Measurements from ENCODE around the gene RASGRF2.
"Not testable (repeated sequence)": the region's sequence is repeated elsewhere in the genome, so short reads cannot be mapped to it uniquely, and the experiment has no call there.

Gene RASGRF2

DNA sequence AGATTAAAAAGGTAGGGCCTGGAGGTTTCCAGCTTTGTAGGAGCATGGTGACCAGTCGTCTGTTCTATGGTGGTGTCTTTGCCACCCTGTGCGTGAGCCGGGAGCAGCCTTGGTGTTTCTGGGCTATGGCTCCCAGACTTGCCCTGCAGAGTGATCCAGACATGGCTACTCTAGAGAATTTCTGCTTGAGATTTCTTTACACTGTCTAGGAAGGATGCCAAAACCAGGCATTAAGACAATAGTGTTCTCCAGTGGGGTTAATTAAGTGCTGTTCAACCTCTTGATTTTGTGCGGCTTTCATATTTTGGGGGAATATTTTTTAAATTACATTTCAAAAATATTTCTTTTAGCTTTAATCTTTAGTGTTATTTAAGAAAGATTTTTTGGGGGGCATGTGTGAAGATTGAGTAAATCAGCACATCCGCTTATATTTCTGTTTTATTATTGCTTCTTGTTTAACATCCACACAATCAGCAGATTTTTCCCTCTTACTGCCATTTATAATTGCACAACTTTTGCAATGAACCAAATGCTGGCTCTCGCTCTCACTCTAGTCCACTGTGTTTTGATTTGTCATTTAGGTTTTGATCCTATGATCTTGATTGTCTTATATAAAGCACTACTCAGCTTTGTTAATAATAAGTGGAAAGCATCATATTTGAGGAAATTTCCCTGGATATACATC lies 110.5 kb downstream of the RASGRF2 start:
- no peak for DNase-seq

DNA sequence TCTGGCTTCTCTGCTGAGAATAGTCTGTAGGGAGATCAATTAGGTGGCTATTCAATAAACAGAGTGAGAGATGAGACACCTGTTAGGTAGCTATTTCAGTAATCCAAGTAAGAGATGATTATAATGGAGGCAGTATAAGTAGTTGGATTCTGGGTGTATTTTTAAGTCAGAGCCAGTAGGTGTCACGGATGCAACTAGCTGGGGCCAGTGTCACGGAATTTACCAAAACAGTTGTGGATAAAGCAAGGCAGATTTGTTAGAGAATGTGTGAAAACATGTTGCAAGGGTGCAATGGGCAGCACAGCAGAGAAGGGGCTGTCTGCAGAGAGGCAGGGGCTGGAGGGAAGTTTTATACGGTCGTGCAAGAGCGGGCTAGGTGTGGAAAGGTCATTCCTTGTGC lies 114.9 kb downstream of the RASGRF2 start:
- DNase-seq = no peak

DNA sequence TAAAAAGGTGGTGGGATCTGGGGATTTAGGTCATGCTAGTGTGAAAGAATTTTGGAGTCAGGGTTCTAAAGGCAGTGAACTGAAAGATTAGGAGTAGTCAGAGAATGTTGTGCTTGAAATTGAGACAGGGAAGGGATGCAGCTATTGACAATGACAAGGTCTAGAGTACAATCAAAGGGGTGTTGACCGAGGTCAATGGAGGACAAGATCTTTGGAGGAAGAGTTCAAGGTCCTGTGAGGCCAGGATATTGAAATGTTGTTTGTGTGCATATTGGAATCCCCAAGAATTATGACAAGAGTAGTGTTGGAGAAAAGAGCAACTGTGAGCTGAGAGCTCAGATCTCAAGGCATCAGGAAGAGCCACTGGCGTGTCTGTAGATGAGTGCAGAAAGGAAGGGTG lies 116.9 kb downstream of the RASGRF2 start:
- no peak for DNase-seq

DNA sequence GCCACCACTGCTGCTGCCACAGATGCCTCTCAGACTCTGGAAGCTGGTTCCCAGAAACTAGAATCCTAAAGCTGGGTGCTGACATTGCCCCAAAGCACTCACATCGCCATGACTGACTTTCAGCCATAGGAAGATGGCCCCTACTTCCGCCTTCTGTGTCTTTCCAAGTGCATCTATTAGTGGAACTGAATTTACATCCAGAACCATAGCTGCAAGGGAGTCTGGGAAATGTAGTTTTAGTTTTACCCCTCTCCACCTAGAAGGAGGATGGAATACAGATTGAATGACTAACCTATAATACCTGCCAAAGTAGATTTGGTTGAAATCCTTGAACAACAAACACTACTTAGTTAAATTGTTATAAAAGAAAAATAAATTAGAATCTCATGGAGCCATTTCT lies 118.8 kb downstream of the RASGRF2 start:
- DNase-seq = no peak

DNA sequence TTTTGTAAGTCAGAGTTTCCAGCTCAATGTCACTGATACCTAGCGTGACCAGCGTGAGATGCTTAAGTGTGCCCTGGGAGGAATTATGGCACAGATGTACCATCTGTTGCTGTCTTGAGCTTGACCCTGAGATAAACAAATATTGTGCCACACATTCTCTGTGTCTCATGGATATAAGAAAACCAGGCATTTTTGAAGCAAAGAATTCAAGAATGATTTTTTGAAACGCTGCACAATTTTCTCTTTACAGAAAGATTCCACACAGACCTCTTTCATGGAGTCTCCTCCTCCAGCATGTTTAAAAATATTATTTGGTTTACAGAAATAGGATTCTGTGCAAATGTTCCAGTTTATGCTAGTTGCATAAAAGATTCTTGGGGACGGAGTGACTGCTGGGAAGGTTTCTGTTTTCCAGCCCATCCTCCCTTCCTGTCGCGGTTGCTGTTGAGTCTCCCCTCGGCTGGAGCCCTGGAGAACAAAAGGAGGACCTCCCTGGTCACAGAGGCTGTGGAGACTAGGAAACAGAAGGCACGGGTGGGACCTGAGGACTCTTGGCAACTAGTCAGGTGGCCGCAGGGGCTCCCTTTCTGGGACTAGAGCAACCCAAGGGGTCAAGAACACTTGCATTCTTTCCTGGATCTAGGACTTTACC lies 120.8 kb downstream of the RASGRF2 start:
- DNase-seq = peak in 17 of 56 donors; percentile 5 to 65 (median 37)

DNA sequence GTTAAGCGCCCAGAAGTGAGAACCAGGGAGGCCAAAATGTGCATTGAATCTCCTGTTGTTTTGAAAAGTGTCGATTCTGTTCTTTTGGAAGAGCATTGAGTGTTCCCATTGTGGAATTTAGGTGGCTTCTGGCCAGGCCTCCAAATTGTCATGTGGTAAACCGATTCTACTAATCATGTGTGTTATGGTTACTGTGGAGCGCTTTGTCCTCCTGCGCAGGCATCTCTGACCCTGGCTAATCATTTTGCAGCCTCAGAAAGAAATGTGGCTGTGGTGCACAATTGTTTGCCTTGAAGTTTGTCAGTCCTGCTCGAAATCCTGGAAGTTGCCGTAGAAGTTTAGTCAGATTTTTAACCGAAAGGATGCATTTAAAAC lies 121.3 kb downstream of the RASGRF2 start:
- peak in 28 of 56 donors; percentile 6 to 66 (median 39) for DNase-seq

DNA sequence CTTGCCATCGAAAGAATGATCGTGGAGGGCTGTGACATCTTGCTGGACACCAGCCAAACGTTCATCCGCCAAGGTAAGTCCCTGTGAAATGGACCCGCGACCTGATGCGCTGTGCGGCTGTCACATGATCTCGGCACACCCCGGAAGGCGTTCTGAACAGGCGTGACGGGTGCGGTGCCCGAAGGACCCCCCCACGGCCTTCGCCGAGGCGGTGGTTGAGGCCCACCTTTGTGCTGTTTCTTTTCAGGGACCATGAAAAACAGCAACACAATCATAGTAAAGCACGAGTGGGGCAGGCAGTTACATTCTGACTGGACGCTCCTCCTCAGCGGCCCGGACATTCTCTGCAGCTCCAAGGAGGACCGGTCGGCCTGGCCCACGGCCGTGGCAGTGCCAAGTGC lies 126.7 kb downstream of the RASGRF2 start:
- no peak for DNase-seq

DNA sequence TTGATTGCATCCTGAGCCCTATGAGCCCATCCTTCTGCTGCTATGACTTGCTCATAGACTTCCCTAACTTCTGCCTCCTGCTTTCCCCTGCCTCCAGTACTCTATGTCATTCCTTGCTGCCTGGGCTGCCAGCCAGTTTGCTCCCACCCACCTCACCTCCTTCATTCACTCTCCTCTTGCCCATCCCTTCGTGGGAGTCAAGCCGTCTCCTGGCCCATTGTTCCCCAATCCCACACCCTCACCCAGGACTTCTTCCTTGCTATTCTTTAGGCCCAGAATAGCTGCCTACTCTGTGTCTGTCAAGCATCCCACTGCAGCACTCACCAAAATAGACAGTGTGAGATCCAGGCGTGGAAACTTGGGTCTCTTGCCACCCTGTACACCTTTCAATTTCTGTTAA lies 131.0 kb downstream of the RASGRF2 start:
- DNase-seq = peak in 4 of 56 donors; percentile 3 to 29 (median 12)

DNA sequence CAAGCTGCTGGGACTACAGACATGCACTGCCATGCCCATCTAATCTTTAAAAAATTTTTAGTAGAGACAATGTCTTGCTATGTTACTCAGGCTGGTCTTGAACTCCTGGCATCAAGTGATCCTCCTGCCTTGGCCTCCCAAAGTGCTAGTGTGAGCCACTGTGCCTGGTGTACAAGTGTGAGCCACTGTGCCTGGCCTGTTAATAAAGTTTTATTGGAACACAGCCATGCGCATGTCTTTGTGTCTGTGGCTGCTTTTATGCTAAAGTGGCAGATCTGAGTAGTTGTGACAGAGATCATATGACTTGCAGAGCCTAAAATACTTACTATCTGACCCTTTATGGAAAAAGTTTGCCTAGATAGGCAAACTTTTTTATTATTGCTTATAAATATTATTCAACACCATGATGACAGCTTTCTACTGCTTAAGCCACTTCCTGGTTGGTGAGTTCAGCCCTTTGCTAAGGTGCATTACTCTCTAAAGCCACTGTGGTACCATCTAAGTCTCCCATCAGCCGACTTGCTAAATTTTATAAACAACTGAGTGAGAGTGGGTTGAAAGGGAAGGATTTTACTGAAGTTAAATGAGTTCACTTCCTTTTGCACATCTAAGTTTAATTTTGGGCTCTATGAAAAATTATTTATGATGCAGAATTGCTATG lies 133.5 kb downstream of the RASGRF2 start:
- no peak for DNase-seq

DNA sequence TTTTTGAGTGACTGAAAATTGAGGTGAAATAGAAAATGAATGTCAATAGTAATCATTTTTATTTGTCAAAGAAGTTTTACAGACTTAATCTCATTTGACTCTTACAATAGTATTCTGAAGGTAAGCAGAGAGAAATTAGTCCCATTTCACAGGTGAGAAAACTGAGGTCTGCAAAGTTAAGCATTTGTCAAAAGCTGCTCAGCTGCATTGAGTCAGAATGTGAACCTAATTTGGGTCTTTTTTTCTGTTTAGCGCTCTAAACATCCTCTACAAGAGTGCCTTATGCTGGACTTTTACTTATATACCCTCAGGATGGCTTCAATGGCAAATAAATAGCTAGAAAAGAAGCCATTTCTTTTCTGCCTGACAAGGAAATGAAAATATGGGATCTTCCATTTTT lies 135.7 kb downstream of the RASGRF2 start:
- DNase-seq = no peak

DNA sequence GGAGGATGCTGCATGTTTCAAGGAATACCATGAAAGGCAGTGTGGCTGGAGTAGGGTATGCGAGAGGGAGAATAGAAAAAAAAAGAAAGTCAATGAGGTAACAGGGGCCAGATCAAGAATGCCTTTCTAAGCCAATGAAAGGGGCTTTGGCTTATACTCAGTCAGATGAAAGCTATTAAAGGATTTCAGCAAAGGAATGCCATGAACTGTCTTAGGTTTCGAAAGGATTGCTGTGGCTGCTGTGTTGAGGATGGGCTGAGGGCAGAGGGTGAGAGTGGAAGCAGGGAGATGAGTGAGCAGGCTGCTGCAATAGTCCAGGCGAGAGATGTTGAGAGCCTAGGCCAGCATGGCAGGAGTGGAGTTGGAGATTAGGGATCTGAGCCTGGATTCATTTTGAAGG lies 137.6 kb downstream of the RASGRF2 start:
- no peak for DNase-seq

DNA sequence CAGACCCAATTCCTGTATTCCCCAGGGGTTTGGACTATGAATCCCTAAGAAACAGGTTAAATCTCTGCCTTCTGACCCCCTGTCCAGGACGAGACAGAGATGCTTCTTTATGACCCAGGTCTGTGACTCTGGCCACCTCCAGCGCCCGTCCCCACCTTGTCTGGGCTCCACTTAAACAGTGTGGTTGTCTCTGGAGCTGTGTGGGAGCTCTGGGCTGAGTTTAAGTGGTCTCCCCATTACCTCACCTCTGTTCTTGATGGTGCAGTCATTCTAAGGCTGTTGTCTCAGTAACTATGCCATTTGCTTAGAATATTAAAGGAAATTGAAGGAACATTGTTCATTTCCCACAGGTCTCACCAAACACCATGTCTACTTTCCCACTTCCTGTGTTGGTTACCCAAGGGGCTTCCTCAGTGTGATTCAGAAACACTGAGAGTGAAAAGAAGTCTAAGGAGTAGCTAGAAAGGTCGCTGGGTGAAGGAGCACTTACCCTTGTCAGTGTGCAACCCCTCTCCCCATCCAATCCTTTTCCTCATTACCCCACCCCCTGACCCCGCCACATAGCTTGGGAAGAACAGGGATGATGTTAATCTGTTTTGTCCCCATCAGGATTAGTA lies 145.2 kb downstream of the RASGRF2 start:
- DNase-seq = no peak

DNA sequence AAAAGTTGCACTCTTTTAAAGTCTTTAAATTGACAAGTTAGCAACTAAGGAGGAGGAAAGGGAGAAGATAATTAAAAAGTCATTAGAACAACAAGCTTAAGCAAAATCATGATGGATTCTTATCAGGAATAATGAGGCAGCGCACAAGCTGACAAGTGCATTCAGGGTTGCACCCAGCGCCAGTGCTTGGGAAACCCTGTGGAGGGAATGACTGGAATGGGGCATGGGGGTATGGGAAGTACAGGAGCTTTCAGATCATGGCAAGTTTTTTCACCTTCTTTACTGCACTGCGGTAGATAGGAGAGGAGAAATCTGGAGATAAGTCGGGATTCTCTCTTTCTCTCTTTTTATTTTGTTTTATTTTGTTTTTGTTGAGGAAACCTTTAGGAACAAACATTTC lies 155.1 kb downstream of the RASGRF2 start:
- no peak for DNase-seq

DNA sequence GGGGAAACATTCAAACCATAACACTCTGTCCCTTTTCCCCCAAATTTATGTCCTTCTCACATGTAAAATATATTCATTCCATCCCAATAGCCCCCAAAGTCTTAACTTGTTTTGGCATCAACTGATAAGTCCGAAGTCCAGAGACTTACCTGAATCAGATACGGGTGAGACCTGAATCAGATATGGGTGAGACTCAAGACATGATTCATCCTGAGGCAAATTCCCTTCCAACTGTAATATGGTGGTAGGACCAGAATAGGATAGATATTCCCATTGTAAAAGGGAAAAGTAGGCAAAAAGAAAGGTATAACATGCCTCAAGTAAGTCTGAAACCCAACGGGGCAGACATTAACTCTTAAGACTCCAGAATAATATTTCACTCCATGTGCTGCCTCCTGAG lies 157.4 kb downstream of the RASGRF2 start:
- no peak for DNase-seq

DNA sequence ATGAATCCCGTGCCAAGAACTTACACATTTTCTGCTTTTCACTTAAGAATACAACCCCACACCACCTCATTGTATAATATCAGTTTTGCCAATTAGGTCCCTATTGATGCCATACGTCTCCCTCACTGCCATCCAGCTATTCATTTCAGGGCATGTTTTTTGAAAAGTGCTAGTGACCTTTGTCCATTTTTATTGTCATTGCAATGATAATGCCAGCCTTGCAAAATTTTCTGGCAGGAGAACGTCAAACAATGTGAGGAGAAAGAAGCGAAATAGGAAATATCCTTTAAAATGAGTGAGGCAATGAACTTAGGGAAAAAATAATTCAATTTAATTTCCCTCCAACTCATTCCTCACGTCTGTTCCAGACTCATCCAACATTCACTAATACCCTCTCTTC lies 161.1 kb downstream of the RASGRF2 start:
- DNase-seq = no peak

DNA sequence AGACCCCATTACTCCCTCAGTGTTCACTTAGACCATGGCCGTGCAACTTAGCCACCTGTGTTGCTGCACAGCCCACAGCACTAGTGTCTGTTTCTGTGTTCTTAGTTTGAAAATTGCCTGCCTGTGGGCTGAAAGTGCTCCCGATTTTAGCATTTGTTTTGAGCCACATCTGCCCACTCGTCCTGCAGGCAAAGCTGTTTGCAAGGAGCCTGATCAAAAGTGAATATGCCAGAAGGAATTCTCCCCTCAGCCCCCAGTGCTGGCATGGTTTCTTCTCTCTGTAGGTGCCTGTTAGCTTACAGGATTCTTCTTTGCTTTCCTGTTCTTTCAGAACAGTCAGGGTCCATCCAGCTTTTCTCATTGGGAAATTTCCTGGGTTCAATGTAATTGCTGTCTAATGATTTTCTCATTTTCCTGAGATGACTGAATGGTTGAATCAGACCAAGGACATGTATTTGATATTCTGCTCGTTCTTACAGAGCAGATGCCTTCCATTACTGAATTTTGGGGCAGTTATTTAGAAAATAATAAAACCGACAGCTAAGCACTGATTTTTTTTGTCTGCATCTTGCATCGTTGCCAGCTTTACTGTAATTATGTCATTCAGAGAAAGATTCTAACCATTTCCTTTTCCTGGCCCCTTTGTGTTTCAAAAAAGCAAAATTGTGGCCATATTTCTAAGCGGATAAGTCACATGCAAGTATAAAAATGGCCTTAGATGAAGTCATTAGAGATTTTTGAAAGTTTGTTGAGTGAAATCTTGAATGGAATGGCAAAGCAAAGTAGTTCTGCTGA lies 161.9 kb downstream of the RASGRF2 start:
- peak in 21 of 56 donors; percentile 5 to 70 (median 27) for DNase-seq

DNA sequence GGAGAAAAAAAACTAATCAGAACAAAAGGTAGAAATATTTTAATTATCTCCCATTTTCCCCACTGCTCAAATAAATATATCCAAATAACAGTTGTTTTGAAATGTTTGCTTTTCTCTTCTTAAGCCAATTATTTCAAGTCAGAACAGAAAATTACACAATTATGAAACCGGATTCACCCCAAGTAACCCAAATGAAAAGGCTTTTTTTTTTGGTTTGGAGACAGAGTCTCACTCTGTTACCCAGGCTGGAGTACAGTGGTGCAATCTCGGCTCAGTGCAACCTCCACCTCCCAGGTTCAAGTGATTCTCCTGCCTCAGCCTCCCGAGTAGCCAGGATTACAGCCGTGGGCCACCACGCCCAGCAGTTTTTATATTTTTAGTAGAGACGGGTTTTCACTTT lies 164.5 kb downstream of the RASGRF2 start:
- DNase-seq = not testable (repeated sequence)

DNA sequence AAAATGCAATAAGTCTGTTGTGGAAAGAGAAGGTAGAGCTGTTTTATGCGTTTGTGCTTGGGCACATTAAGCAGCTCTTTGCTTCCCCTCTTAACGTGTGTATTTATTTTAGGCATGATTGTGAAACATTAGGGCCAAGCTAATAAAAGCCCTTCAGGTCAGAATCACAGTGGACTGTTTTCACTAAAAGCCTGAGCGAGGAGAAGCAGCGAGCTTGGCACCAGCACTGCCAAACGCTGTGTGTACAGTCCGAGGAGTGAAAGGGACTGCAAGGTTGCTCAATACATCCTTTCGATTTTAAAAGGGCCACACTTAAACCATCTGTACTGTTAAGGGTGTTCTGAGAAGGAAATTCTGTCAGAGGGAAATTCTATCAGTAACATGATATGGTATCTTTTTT lies 165.8 kb downstream of the RASGRF2 start:
- no peak for DNase-seq

DNA sequence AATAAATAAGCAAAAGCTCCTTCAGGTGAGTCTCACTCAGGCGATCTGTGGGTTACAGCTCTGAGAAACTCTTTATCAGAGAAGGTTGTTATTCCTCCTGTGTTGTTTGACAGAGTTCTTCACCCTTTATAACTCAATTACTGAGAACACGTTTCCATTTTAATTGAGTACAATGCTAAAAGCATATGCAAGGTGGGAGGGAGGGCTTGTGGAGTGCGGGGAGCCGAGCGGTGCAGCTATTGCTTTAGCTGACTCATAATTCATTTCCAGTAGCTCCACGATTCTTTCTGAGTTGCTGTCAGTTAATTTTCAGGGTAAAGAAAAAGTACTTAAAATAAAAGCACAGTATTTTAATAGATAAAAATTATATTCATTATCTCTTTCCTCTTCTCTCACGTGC lies 168.3 kb downstream of the RASGRF2 start:
- peak in 7 of 56 donors; percentile 4 to 24 (median 11) for DNase-seq

DNA sequence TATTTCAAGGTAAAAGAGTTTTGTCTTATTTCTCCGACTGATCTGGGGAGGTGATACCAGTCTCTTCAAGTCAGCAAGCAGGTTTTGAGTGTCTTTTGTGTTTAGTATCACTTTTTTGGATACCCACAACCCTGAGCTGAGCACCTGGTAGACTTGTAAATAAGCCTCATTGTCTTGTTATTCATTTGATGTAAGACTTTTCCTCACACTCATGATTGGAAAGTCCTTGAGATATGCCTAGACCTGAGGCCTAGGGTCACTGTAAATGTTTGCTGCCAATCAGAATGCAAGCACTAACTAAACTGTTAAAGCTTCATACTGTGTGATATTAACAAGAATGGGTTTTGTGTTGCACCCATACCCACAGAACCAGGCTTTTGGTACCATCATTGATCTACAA lies 172.2 kb downstream of the RASGRF2 start:
- DNase-seq = no peak

DNA sequence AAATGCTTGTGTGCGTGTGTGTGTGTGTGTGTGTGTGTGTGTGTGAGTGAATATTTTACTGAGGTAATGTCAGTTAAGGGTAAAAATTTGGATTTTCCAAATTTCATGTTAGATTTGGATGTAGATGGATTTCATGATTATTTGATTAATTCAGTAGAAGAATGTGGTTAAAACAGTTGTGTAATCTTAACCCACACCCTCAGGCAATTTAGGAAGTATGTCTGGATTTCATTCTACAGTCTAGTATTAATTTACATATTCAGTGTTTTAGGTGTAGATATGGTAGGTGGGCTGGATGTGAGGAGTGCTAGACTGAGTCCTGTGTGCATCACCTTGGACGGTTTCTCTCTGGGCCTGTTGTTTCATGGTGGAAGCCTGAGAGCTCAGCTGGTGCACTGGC lies 173.9 kb downstream of the RASGRF2 start:
- DNase-seq = no peak

DNA sequence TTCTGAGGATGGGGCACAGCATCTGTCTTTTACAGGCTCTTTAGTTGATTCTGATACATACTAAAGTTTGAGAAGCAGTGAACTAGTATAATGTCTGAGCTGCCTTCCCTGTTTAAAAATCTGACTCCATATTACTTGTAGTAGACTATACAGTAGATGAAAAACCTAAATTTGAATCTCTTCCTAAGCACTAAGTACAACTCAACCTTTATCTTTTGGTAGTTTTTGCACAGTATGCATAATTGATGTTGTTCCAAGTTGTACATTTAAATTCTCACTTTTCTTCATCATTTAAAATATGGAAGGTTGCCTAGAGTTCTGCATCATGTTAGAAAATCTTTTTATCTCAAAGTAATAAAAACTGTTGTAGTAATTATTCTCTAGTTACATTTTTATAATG lies 174.4 kb downstream of the RASGRF2 start:
- no peak for DNase-seq

Data from amygdala (tissue), 56 donors.